Activated CD4-positive, alpha-beta T cell treated with anti-CD3 and anti-CD28 coated beads, Interleukin-2, amount 10 ng/mL, durations not matched to agents 7 days and 5 days (primary cell): Measurements from ENCODE around the gene MPV17L2. TPM values are rescaled to one million over a fixed set of nuclear protein-coding genes. Genes with fewer than 3 reads are reported as not detected.

Source experiments
- CTCF ChIA-PET: fragments of 350-600 bp; sonication (Branson Sonifier 250); formaldehyde crosslinking; loops from one replicate; lab custom pipeline; 2021; ENCODE audit warnings: antibody characterized with exemption; lab: Charles Lee
- POLR2A ChIA-PET: fragments of 350-600 bp; sonication (Branson Sonifier 250); formaldehyde crosslinking; loops from one replicate; lab custom pipeline; 2021; ENCODE audit warnings: antibody characterized with exemption; lab: Charles Lee
- DNase-seq: peaks from one replicate; pipeline ENCODE4 v3.0.0-alpha.2; 2020
- H3K27ac Mint-ChIP-seq: one replicate; pipeline ENCODE4 v1.8.0; 2021; ENCODE audit warnings: mild to moderate bottlenecking, moderate library complexity, mixed read lengths
- H3K27me3 Mint-ChIP-seq: one replicate; pipeline ENCODE4 v1.8.0; 2021; ENCODE audit warnings: mixed read lengths
- H3K36me3 Mint-ChIP-seq: one replicate; pipeline ENCODE4 v1.8.0; 2021; ENCODE audit warnings: low read depth, mixed read lengths
- H3K4me1 Mint-ChIP-seq: one replicate; pipeline ENCODE4 v1.8.0; 2021; ENCODE audit warnings: mixed read lengths
- H3K4me3 Mint-ChIP-seq: one replicate; pipeline ENCODE4 v1.8.0; 2021; ENCODE audit warnings: mild to moderate bottlenecking, moderate library complexity, mixed read lengths
- H3K9me3 Mint-ChIP-seq: one replicate; pipeline ENCODE4 v1.8.0; 2021; ENCODE audit warnings: mixed read lengths
- total RNA-seq, 2 experiments: library from RNA; stranded (reverse); gene quantifications; one replicate each; pipeline ENCODE4 v1.2.3, GENCODE V29; 2021

MPV17L2 gene
- total RNA-seq, 2 experiments from 2014 or later, result 6.1 to 6.5 TPM

DNA sequence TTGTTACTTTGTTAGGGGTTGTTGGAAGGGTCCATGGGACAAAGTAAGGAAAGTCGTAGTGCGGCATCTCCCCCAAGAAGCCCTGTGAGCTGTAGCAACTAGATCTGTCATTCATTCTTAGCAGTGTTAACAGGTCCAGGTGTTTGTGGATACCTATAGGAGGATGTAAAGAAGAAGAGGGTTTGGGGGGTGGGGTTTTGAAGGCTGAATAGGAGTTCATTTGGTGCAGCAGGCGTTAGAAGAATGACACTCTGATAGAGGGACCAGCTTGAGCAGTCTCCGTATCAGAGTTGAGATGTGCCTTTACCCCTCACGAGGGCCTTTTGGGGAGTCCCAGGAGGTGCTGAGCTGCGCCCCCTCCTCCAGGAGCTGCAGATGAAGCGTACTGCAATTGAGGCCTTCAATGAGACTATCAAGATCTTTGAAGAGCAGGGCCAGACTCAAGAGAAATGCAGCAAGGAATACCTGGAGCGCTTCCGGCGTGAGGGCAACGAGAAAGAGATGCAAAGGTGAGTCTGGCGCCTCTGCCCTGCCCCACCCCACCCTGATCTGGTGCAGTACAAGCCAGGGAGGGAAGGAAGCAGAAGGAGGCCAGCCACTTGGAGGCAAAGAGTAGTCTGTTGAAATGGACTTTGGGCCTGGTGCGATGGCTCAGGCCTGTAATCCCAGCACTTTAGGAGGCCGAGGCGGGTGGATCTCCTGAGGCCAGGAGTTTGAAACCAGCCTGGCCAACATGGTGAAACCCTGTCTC is 27.0 kb upstream of the MPV17L2 start:
- H3K27me3 Mint-ChIP-seq, result no peaks in the 10 kb centered on the region
- H3K27ac Mint-ChIP-seq, result no peak overlapping the region
- H3K4me1 Mint-ChIP-seq, result peaks cover 5% of the 10 kb centered on the region
- no peak for DNase-seq
- CTCF ChIA-PET, result interaction anchor here (1.2 kb wide), 2 partner anchors 56 to 81 kb away, joined by 3 read pairs; no protein-coding TSS in a partner anchor
- POLR2A ChIA-PET, result no interaction called here
- no peak overlapping the region for H3K4me3 Mint-ChIP-seq
- H3K9me3 Mint-ChIP-seq, result no peaks in the 10 kb centered on the region
- peaks cover 10% of the 10 kb centered on the region for H3K36me3 Mint-ChIP-seq

DNA sequence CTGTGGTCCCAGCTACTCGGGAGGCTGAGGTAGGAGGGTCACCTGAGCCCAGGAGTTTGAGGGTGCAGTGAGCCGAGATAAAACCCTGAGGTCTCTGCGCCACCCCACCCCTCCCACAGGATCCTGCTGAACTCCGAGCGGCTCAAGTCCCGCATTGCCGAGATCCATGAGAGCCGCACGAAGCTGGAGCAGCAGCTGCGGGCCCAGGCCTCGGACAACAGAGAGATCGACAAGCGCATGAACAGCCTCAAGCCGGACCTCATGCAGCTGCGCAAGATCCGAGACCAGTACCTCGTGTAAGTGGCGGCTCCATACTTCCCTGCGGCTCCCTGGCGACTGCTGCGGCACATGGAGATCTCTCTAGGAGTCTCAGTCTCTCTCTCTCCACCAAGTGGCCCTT is 26.0 kb upstream of the MPV17L2 start:
- ChIA-PET POLR2A (interaction anchor here (0.5 kb wide), 1 partner anchor 26 kb away, joined by 3 read pairs; the partner anchor contains the start of gene MPV17L2), CTCF (interaction anchor here (1.2 to 1.7 kb wide), 3 partner anchors 56 to 80 kb away, joined by 3 to 9 read pairs (median 3); no protein-coding TSS in a partner anchor)
- no peak overlapping the region for H3K4me3 Mint-ChIP-seq
- DNase-seq, result no peak
- no peaks in the 10 kb centered on the region for H3K27me3 Mint-ChIP-seq
- peaks cover 5% of the 10 kb centered on the region for H3K4me1 Mint-ChIP-seq
- H3K27ac Mint-ChIP-seq, result no peak overlapping the region
- peaks cover 10% of the 10 kb centered on the region for H3K36me3 Mint-ChIP-seq
- no peaks in the 10 kb centered on the region for H3K9me3 Mint-ChIP-seq

DNA sequence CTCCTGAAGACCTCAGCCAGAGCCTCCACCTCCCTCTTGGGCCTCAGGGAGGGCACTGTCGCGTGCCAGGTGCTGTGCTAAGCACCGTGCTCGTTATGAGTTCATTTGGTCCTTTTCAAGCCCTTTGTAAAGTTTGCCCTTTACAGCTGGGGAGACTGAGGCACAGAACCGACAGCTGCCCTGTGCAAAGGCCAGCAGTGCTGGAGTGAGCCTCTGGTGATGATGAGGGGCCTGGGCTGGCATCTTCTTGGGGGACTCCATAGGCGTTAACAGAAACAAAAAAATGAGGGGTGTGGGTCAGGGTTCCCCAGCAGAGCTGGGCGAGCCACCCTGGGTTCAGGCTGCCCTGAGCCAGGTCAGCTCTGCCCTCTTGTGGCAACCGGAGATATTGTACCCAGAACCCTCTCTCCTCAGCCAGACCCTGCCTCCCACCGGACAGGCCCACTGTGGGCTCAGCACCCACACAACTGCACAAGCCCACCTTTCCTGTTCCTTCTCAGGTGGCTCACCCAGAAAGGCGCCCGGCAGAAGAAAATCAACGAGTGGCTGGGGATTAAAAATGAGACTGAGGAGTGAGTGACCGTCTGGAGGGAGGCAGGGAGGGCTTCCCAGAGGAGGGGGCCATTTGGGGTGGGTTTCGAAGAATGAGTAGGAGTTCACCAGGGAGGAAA is 24.9 kb upstream of the MPV17L2 start:
- no peak overlapping the region for H3K27ac Mint-ChIP-seq
- CTCF ChIA-PET, result interaction anchor here (0.6 to 1.7 kb wide), 15 partner anchors 8 to 473 kb away, joined by 3 to 13 read pairs (median 3); partner anchors contain the start of gene IL12RB1
- peaks cover 11% of the 10 kb centered on the region for H3K4me1 Mint-ChIP-seq
- POLR2A ChIA-PET, result no interaction called here
- DNase-seq, result peak; percentile 73
- H3K36me3 Mint-ChIP-seq, result peaks cover 10% of the 10 kb centered on the region
- H3K4me3 Mint-ChIP-seq, result no peak overlapping the region
- no peaks in the 10 kb centered on the region for H3K27me3 Mint-ChIP-seq
- no peaks in the 10 kb centered on the region for H3K9me3 Mint-ChIP-seq

DNA sequence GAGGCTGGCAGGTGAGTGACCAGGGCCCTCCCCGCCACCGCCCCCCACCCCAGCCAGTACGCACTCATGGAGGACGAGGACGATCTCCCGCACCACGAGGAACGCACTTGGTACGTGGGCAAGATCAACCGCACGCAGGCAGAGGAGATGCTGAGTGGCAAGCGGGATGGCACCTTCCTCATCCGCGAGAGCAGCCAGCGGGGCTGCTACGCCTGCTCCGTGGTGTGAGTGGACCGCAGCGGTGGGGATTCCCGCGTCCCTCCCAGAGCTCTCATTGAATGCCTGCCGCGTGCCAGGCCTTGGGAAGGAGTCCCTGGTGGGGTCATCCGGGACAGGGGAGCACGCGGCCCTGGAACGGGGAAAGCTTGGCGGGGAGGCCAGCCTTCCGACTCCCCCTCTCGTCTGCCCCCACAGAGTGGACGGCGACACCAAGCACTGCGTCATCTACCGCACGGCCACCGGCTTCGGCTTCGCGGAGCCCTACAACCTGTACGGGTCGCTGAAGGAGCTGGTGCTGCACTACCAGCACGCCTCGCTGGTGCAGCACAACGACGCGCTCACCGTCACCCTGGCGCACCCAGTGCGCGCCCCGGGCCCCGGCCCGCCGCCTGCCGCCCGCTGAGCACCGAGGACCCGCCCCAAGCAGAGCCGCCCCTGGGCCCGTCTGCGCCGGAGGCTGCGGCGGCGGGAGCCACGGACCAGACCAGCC is 24.2 kb upstream of the MPV17L2 start:
- no peaks in the 10 kb centered on the region for H3K9me3 Mint-ChIP-seq
- ChIA-PET POLR2A (no interaction called here), CTCF (interaction anchor here (0.6 to 1.7 kb wide), 8 partner anchors 14 to 472 kb away, joined by 3 to 13 read pairs (median 4); partner anchors contain the start of gene IL12RB1)
- H3K4me3 Mint-ChIP-seq, result no peak overlapping the region
- H3K27ac Mint-ChIP-seq, result no peak overlapping the region
- no peak for DNase-seq
- H3K36me3 Mint-ChIP-seq, result peaks cover 8% of the 10 kb centered on the region
- no peaks in the 10 kb centered on the region for H3K27me3 Mint-ChIP-seq
- peaks cover 15% of the 10 kb centered on the region for H3K4me1 Mint-ChIP-seq

DNA sequence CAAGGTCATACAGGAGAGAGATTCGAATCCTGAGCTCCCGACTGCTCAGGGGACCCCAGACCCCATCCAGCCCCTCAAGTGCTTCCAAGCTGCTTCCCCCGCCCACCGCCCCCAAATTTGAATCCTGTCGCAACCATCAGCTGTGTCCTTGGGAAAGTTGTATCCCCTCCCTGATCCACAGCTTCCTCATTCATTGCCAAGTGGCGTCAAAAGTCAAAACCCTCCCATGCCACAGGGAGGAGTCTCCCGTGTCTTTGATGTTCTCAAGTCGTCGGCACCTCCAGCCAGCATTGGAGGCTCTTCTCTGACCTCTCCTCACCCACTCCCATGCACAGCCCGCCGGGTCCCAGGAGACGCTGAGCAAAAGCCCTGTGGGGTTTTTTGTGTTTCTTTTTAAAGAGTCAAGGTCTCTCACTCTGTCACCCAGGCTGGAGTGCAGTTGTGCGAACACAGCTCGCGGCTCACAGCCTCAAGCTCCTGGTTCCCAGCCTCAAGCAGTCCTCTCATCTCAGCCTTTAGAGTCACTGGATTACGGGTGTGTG is 22.2 kb upstream of the MPV17L2 start:
- no peaks in the 10 kb centered on the region for H3K9me3 Mint-ChIP-seq
- H3K4me1 Mint-ChIP-seq, result peaks cover 33% of the 10 kb centered on the region
- CTCF ChIA-PET, result interaction anchor here (1.0 to 1.5 kb wide), 3 partner anchors 10 to 109 kb away, joined by 3 to 4 read pairs (median 3); partner anchors contain the start of gene PIK3R2
- POLR2A ChIA-PET, result no interaction called here
- H3K27me3 Mint-ChIP-seq, result no peaks in the 10 kb centered on the region
- no peak for DNase-seq
- no peak overlapping the region for H3K4me3 Mint-ChIP-seq
- peaks cover 13% of the 10 kb centered on the region for H3K36me3 Mint-ChIP-seq
- peak overlapping the region; percentile 41 for H3K27ac Mint-ChIP-seq

DNA sequence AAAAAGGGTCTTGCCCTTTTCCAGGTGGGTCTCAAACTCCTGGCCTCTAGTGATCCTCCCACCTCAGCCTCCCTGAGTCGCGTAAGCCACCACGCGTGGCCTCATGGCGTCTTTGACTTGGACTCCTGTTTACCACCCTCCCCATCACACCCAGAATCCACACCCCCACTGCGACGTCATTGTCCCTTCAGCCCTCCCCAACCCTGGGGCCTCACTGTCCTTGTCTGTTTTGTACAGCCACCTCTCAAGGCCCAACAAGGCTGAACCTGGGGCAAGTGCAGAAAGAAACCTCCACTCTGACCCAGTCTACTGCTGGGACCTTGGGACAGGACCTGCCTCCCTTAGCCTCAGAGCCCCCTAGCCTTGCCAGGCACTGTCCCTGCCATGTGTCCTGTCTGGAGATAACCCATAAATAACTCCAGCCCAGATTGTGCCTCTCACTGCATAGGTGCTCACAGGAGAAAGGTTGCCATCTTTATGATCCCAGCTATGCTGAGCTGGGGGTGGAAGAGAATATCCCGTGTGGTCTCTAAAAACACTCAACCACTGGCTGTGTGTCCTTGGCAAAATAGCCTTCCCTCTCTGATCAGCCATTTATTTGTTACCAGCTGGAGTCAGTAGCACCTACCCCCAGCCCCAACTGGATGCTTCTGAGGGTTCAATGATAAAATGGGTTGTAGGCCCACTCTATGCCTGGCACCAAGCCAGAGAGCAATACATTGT is 21.3 kb upstream of the MPV17L2 start:
- Mint-ChIP-seq H3K36me3 (peaks cover 18% of the 10 kb centered on the region), H3K4me3 (no peak overlapping the region), H3K27ac (peak overlapping the region; percentile 70), H3K9me3 (no peaks in the 10 kb centered on the region), H3K4me1 (peaks cover 33% of the 10 kb centered on the region), H3K27me3 (no peaks in the 10 kb centered on the region)
- CTCF ChIA-PET, result interaction anchor here (0.8 kb wide), 1 partner anchor 108 kb away, joined by 3 read pairs; no protein-coding TSS in a partner anchor
- POLR2A ChIA-PET, result no interaction called here
- DNase-seq, result no peak

DNA sequence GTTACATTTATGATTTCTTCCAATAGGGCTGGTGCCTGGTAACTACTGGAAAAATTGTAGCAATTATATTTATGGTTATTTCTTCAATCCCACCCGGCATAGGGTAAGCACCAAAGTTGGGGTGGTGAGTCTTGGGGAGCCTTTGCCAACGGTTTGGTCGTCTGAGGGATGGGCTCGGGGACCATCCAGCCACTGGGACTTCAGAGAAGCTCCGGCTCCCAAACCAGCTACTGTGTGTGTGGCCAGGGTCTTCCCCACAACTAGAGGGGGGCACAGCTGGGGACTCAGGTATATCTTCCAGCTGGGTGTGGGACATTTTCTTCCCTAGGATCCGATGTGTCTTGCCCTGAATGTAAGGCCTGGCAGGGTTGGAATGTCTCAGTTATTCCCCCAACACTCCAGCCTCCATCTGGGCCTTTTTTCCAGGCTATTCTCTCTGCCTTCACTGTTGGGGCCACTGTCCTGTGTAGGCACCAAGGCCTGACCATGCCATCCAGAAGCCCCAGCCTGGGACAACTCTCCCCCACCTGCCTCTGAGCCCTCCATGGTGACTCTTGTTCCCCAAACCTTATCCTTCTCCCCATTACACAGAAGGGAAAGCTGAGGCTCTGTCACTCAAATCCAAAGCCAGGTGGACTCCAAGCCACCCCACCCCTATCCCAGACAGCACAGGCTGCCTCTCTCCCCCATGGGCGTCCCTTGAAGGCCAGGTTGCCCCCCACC is 20.5 kb upstream of the MPV17L2 start:
- H3K27me3 Mint-ChIP-seq, result no peaks in the 10 kb centered on the region
- H3K4me3 Mint-ChIP-seq, result peak overlapping the region; percentile 56
- H3K9me3 Mint-ChIP-seq, result no peaks in the 10 kb centered on the region
- peaks cover 33% of the 10 kb centered on the region for H3K4me1 Mint-ChIP-seq
- peak overlapping the region; percentile 31 for H3K27ac Mint-ChIP-seq
- CTCF ChIA-PET, result interaction anchor here (0.8 to 0.9 kb wide), 2 partner anchors 12 to 109 kb away, joined by 3 read pairs; no protein-coding TSS in a partner anchor
- DNase-seq, result no peak
- POLR2A ChIA-PET, result no interaction called here
- peaks cover 21% of the 10 kb centered on the region for H3K36me3 Mint-ChIP-seq

DNA sequence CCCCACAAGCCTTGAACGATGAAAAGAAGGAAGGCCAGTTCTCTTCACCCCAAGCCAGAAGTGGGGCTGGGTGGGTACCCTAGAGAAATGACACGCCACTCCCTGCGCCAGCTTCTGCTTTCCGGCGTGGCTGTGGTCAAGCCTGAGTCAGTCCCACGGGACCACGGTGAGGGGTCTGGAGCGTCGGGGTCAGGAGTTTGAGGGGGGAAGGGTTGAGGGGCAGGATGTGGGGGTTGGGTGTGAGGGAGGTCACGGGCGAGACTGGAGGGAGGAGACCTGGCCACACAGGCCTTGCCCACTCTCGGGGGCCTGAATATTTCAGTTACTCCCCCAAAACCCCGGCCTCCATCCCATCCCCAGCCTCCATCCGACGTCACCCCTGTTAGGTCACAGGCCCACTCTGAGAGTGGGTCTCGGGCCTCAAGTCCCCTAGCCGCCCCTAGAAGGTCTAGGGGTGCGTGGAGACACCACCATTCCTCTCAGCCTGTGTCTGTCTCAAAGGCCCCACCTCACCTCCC is 19.9 kb upstream of the MPV17L2 start:
- CTCF ChIA-PET, result interaction anchor here (0.9 kb wide), 1 partner anchor 11 kb away, joined by 3 read pairs; no protein-coding TSS in a partner anchor
- POLR2A ChIA-PET, result no interaction called here
- no peak for DNase-seq
- Mint-ChIP-seq H3K36me3 (peaks cover 22% of the 10 kb centered on the region), H3K27me3 (no peaks in the 10 kb centered on the region), H3K27ac (peak overlapping the region; percentile 86), H3K4me3 (peak overlapping the region; percentile 88), H3K4me1 (peaks cover 31% of the 10 kb centered on the region), H3K9me3 (no peaks in the 10 kb centered on the region)

DNA sequence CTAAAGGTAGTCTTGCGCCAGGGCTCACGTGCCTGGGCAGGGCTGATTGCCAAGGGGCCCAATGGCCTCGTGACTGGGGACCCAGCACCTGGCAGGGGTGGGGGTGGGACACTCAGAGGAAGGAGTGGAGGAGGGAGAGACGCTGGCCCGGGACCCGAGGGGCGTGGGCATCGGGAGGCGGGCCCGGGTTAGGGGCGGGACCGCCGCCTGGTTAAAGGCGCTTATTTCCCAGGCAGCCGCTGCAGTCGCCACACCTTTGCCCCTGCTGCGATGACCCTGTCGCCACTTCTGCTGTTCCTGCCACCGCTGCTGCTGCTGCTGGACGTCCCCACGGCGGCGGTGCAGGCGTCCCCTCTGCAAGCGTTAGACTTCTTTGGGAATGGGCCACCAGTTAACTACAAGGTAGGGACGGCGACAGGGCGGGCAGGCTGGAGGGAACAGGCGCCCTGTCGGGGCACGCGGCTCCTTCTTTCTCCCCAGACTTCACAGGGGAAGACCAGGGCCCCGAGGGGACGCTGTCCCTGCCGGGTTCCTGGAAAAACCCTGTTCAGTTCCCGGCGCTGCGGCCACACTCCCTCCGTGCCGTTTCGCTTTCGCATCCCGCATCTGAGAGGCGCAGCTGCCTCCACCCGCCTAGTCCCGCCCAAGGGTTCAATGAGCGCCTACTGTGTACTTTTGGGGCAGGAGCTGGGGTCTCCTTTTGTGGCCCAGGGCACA is 19.3 kb upstream of the MPV17L2 start, which contains the start of gene IFI30:
TSS of gene IFI30 (plus strand) at position 242 of the 717 bp plus-strand sequence. CDS start at position 271, 29 bp downstream.
- ChIA-PET CTCF (interaction anchor here (0.6 to 2.1 kb wide), 7 partner anchors 13 to 167 kb away, joined by 3 to 5 read pairs (median 4); partner anchors contain the start of gene MPV17L2), POLR2A (no interaction called here)
- peak within 1 kb of the TSS; percentile 86 for H3K27ac Mint-ChIP-seq
- H3K9me3 Mint-ChIP-seq, result no peaks in the 10 kb centered on the region
- H3K27me3 Mint-ChIP-seq, result no peaks in the 10 kb centered on the region
- peak; percentile 69 for DNase-seq
- peaks cover 20% of the 10 kb centered on the region for H3K36me3 Mint-ChIP-seq
- H3K4me3 Mint-ChIP-seq, result peak within 1 kb of the TSS; percentile 88
- H3K4me1 Mint-ChIP-seq, result peaks cover 28% of the 10 kb centered on the region

DNA sequence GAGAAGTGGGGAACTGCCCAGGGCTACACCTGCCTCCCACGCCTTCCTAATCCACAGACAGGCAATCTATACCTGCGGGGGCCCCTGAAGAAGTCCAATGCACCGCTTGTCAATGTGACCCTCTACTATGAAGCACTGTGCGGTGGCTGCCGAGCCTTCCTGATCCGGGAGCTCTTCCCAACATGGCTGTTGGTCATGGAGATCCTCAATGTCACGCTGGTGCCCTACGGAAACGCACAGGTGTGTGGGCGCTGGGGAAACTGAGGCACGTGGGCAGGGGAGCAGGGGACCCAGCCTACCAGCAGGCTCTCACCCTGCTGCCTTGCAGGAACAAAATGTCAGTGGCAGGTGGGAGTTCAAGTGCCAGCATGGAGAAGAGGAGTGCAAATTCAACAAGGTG is 18.0 kb upstream of the MPV17L2 start:
- no peaks in the 10 kb centered on the region for H3K27me3 Mint-ChIP-seq
- H3K36me3 Mint-ChIP-seq, result peaks cover 23% of the 10 kb centered on the region
- POLR2A ChIA-PET, result no interaction called here
- peaks cover 28% of the 10 kb centered on the region for H3K4me1 Mint-ChIP-seq
- no peaks in the 10 kb centered on the region for H3K9me3 Mint-ChIP-seq
- CTCF ChIA-PET, result interaction anchor here (0.7 to 2.1 kb wide), 6 partner anchors 9 to 168 kb away, joined by 3 to 6 read pairs (median 4); partner anchors contain the start of gene MPV17L2
- H3K4me3 Mint-ChIP-seq, result peak overlapping the region; percentile 88
- no peak for DNase-seq
- H3K27ac Mint-ChIP-seq, result peak overlapping the region; percentile 60
